ENCODE measurements around the gene RBM4. TPM values are rescaled to one million over a fixed set of nuclear protein-coding genes. Genes with fewer than 3 reads are reported as not detected.

The RBM4 gene
- polyA plus RNA-seq, 3 donors, result 112 to 153 (median 153) TPM

- H3K36me3 ChIP-seq (replicated peaks in 1 of 2; ENCODE audit: control insufficient read depth in 1 of 2, insufficient read depth in 2 of 2, low read length in 2 of 2), result no peaks in the 10 kb centered on the region
Observed at GRCh38 chr11:66686801-66687750, 48.6 kb downstream of the RBM4 start.

More at GRCh38 chr11:66686801-66687750, 48.6 kb downstream of the RBM4 start:
- no peak overlapping the region for H3K9ac ChIP-seq (ENCODE audit: insufficient read depth, low read length, poor library complexity, severe bottlenecking)
- 94% methylated on average over 25 of the region's 33 CpGs for WGBS (ENCODE audit: insufficient coverage)
- H3K4me3 ChIP-seq (replicated peaks in 1 of 3; ENCODE audit: low read depth in 2 of 3, low read length in 3 of 3), result no peak overlapping the region
- H3K4me2 ChIP-seq (replicated peaks; ENCODE audit: extremely low read depth, low read length, poor library complexity, severe bottlenecking), result no peak overlapping the region
- H2AFZ ChIP-seq (ENCODE audit: insufficient read depth, low read depth, low read length, poor library complexity, severe bottlenecking), result no peak overlapping the region
- intact Hi-C loops (cut with micrococcal nuclease), result loop anchor here in 1 of 2 donors (5.0 kb wide), 1 partner anchor 285 kb away; no protein-coding TSS in a partner anchor
- no peaks in the 10 kb centered on the region for H3K27me3 ChIP-seq (ENCODE audit: control insufficient read depth in 2 of 2, insufficient read depth in 2 of 2, low read length in 2 of 2)
- no peaks in the 10 kb centered on the region for H3K9me3 ChIP-seq (replicated peaks in 1 of 2; ENCODE audit: control insufficient read depth in 1 of 2, insufficient read depth in 1 of 2, low read length in 2 of 2)
- no peak for TF ChIP-seq CTCF (IDR thresholded peaks at IDR 0.05)
- H3K27ac ChIP-seq (ENCODE audit: low read depth in 1 of 2, low read length in 2 of 2), result no peak overlapping the region
- H3K27ac Mint-ChIP-seq, result peak overlapping the region in 2 of 7 donors; percentile 3 to 66
- no peak for DNase-seq
- peaks cover 0 to 3% (median 0%) of the 10 kb centered on the region in 3 donors for H3K27me3 Mint-ChIP-seq (ENCODE audit: low read depth in 3 of 3)
- H3K9me3 Mint-ChIP-seq, result no peaks in the 10 kb centered on the region
- no peaks in the 10 kb centered on the region for H3K79me2 ChIP-seq (ENCODE audit: insufficient read depth, low read length)
- H3K4me3 Mint-ChIP-seq, result no peak overlapping the region
- H3K36me3 Mint-ChIP-seq, result no peaks in the 10 kb centered on the region
- H3K4me1 Mint-ChIP-seq, result no peaks in the 10 kb centered on the region
- no peaks in the 10 kb centered on the region for H4K20me1 ChIP-seq (ENCODE audit: insufficient read depth, low read length)
- H3K4me1 ChIP-seq (ENCODE audit: control insufficient read depth in 1 of 2, insufficient read depth in 2 of 2, low read length in 2 of 2), result no peaks in the 10 kb centered on the region

Data from CD14-positive monocyte (primary cell).